HEK293 (cell line): ENCODE measurements around the gene SCGB1A1.

Experiments used
- GLI2 ChIP-seq: fragments of 450-650 bp; formaldehyde crosslinking; IDR thresholded peaks from 2 replicates; pipeline ENCODE4; 2017; ENCODE audit warnings: missing biosample characterization, missing genetic modification characterization, low read depth, borderline replicate concordance
- HIC1 ChIP-seq: fragments of 450-650 bp; formaldehyde crosslinking; IDR thresholded peaks from 2 replicates; pipeline ENCODE4 v1.5.1; 2016; ENCODE audit warnings: missing biosample characterization, missing genetic modification characterization
- KLF8 ChIP-seq: fragments of 450-650 bp; formaldehyde crosslinking; IDR thresholded peaks from 2 replicates; pipeline ENCODE4 v1.5.1; 2016; ENCODE audit warnings: missing biosample characterization, missing genetic modification characterization
- PATZ1 ChIP-seq: fragments of 450-650 bp; formaldehyde crosslinking; IDR thresholded peaks from 2 replicates; pipeline ENCODE4 v1.5.1; 2016; ENCODE audit warnings: missing biosample characterization, missing genetic modification characterization
- PRDM4 ChIP-seq: fragments of 450-650 bp; formaldehyde crosslinking; IDR thresholded peaks from 2 replicates; pipeline ENCODE4 v1.5.1; 2017; ENCODE audit warnings: missing biosample characterization, missing genetic modification characterization
- RBAK ChIP-seq: fragments of 450-650 bp; formaldehyde crosslinking; IDR thresholded peaks from 2 replicates; pipeline ENCODE4 v1.5.1; 2016; ENCODE audit warnings: missing biosample characterization, missing genetic modification characterization
- SP7 ChIP-seq: fragments of 450-650 bp; formaldehyde crosslinking; IDR thresholded peaks from 2 replicates; pipeline ENCODE4 v1.5.1; 2016; ENCODE audit warnings: missing biosample characterization, missing genetic modification characterization
- TSHZ1 ChIP-seq: fragments of 450-650 bp; formaldehyde crosslinking; IDR thresholded peaks from 2 replicates; pipeline ENCODE4 v1.5.1; 2016; ENCODE audit warnings: missing biosample characterization, missing genetic modification characterization, borderline replicate concordance
- ZFP69B ChIP-seq: fragments of 450-650 bp; formaldehyde crosslinking; IDR thresholded peaks from 2 replicates; pipeline ENCODE4 v1.5.1; 2016; ENCODE audit warnings: missing biosample characterization, missing genetic modification characterization
- ZNF121 ChIP-seq: fragments of 450-650 bp; formaldehyde crosslinking; IDR thresholded peaks from 2 replicates; pipeline ENCODE4 v1.5.1; 2016; ENCODE audit warnings: missing biosample characterization, missing genetic modification characterization
- ZNF19 ChIP-seq: fragments of 450-650 bp; formaldehyde crosslinking; IDR thresholded peaks from 2 replicates; pipeline ENCODE4; 2016; ENCODE audit warnings: missing biosample characterization, missing genetic modification characterization, low read depth
- ZNF221 ChIP-seq: fragments of 450-650 bp; formaldehyde crosslinking; IDR thresholded peaks from 2 replicates; pipeline ENCODE4 v1.5.1; 2017; ENCODE audit warnings: missing biosample characterization, missing genetic modification characterization, borderline replicate concordance
- ZNF292 ChIP-seq: fragments of 450-650 bp; formaldehyde crosslinking; IDR thresholded peaks from 2 replicates; pipeline ENCODE4 v1.5.1; 2016; ENCODE audit warnings: low read depth, missing biosample characterization, missing genetic modification characterization, borderline replicate concordance
- ZNF394 ChIP-seq: fragments of 450-650 bp; formaldehyde crosslinking; IDR thresholded peaks from 2 replicates; pipeline ENCODE4 v1.5.1; 2016; ENCODE audit warnings: missing biosample characterization, missing genetic modification characterization, mild to moderate bottlenecking, moderate library complexity, borderline replicate concordance
- ZNF398 ChIP-seq: fragments of 450-650 bp; formaldehyde crosslinking; IDR thresholded peaks from 2 replicates; pipeline ENCODE4 v1.5.1; 2017; ENCODE audit warnings: missing biosample characterization, missing genetic modification characterization
- ZNF645 ChIP-seq: fragments of 450-650 bp; formaldehyde crosslinking; IDR thresholded peaks from 2 replicates; pipeline ENCODE4; 2016; ENCODE audit warnings: missing biosample characterization, missing genetic modification characterization
- ZNF776 ChIP-seq: fragments of 450-650 bp; formaldehyde crosslinking; IDR thresholded peaks from 2 replicates; pipeline ENCODE4 v1.5.0; 2017; ENCODE audit warnings: missing biosample characterization, missing genetic modification characterization, borderline replicate concordance
- ZNF791 ChIP-seq: fragments of 450-650 bp; formaldehyde crosslinking; IDR thresholded peaks from 2 replicates; pipeline ENCODE4 v1.5.1; 2016; ENCODE audit warnings: missing biosample characterization, missing genetic modification characterization
- ZSCAN5A ChIP-seq: fragments of 450-650 bp; formaldehyde crosslinking; IDR thresholded peaks from 2 replicates; pipeline ENCODE4 v1.5.1; 2016; ENCODE audit warnings: missing biosample characterization, missing genetic modification characterization

Gene SCGB1A1

GRCh38 chr11:62472063-62472884 is 53.4 kb downstream of the SCGB1A1 start (continued):
- TF ChIP-seq ZNF791 (tag by site-specific recombination) (no peak), KLF8 (tag by site-specific recombination) (peak; percentile 64; the same call in 1 of the 2 replicates), ZNF645 (no peak), PATZ1 (peak; percentile 93), ZNF19 (tag by site-specific recombination) (no peak), ZNF292 (no peak), SP7 (tag by site-specific recombination) (peak; percentile 78), ZNF394 (tag by site-specific recombination) (no peak; the same call in 1 of the 2 replicates), HIC1 (tag by site-specific recombination) (peak; percentile 65), ZNF121 (tag by site-specific recombination) (no peak), ZNF221 (tag by site-specific recombination) (no peak), ZNF398 (peak; percentile 93), ZNF776 (tag by site-specific recombination) (no peak), GLI2 (tag by site-specific recombination) (no peak), ZSCAN5A (no peak), RBAK (tag by site-specific recombination) (no peak), PRDM4 (tag by site-specific recombination) (no peak), TSHZ1 (tag by site-specific recombination) (0 out of 2 replicates have a peak, but pooled peaks have one; percentile 19), ZFP69B (tag by site-specific recombination) (peak; percentile 76; the same call in 1 of the 2 replicates)
